Neuronal stem cell (in vitro differentiated cells): ENCODE data around the gene KBTBD4.
"Not testable (repeated sequence)": the region's sequence is repeated elsewhere in the genome, so short reads cannot be mapped to it uniquely, and the experiment has no call there.

Experiments used
- DNase-seq: peaks from one replicate; pipeline ENCODE4 v3.0.0-alpha.2; 2013; ENCODE audit warnings: low spot score
- H2AFZ ChIP-seq: one replicate; pipeline ENCODE4 v1.6.1; 2013; ENCODE audit warnings: mild to moderate bottlenecking, low read length, inconsistent platforms
- H2AK5ac ChIP-seq: 2 replicates; pipeline ENCODE4 v1.6.1; 2013; ENCODE audit warnings: low read depth, mild to moderate bottlenecking, inconsistent platforms, low read length, moderate library complexity, mixed read lengths
- H2BK120ac ChIP-seq: 2 replicates; pipeline ENCODE4 v1.6.1; 2013; ENCODE audit warnings: low read depth, mild to moderate bottlenecking, inconsistent platforms, low read length, moderate library complexity, mixed read lengths
- H2BK12ac ChIP-seq: one replicate; pipeline ENCODE4 v1.6.1; 2013; ENCODE audit warnings: low read length, inconsistent platforms
- H2BK15ac ChIP-seq: 2 replicates; pipeline ENCODE4 v1.6.1; 2013; ENCODE audit warnings: mild to moderate bottlenecking, low read length, inconsistent platforms, mixed read lengths
- H2BK5ac ChIP-seq: one replicate; pipeline ENCODE4 v1.6.1; 2013; ENCODE audit warnings: inconsistent platforms, mild to moderate bottlenecking, low read length, moderate library complexity
- H3K14ac ChIP-seq: one replicate; pipeline ENCODE4 v1.6.1; 2013; ENCODE audit warnings: low read length, inconsistent platforms
- H3K18ac ChIP-seq: 2 replicates; pipeline ENCODE4 v1.6.1; 2013; ENCODE audit warnings: low read length, inconsistent platforms
- H3K23ac ChIP-seq: 2 replicates; pipeline ENCODE4 v1.6.1; 2013; ENCODE audit warnings: low read depth, mild to moderate bottlenecking, mixed read lengths, low read length, inconsistent platforms; ENCODE audit not compliant: poor library complexity
- H3K27ac ChIP-seq: replicated peaks from 3 replicates; pipeline ENCODE4 v1.5.1; 2013; ENCODE audit warnings: low read length, inconsistent platforms
- H3K27me3 ChIP-seq, 3 experiments: 2 replicates each; pipeline ENCODE4 v1.6.1; 2013; ENCODE audit warnings: low read length in 3 of 3, mild to moderate bottlenecking in 2 of 3, inconsistent platforms in 1 of 3, low read depth in 1 of 3, mixed read lengths in 1 of 3, moderate library complexity in 1 of 3; ENCODE audit not compliant: control insufficient read depth in 3 of 3, insufficient read depth in 3 of 3
- H3K36me3 ChIP-seq, 2 donors: replicated peaks in 1 of 2; 2 replicates each; pipeline ENCODE4 v1.6.1; 2013; ENCODE audit warnings: low read length in 2 of 2; ENCODE audit not compliant: control insufficient read depth in 2 of 2, insufficient read depth in 2 of 2
- H3K4ac ChIP-seq: 2 replicates; pipeline ENCODE4 v1.6.1; 2013; ENCODE audit warnings: inconsistent platforms, mild to moderate bottlenecking, low read length, moderate library complexity
- H3K4me1 ChIP-seq, 2 donors: 1 replicate in 1 of 2; 2 replicates in 1 of 2; pipeline ENCODE4 v1.6.1; 2013; ENCODE audit warnings: low read length in 2 of 2, low read depth in 1 of 2; ENCODE audit not compliant: control insufficient read depth in 2 of 2, insufficient read depth in 1 of 2
- H3K4me2 ChIP-seq: one replicate; pipeline ENCODE4 v1.6.1; 2013; ENCODE audit warnings: mild to moderate bottlenecking, low read length, inconsistent platforms; ENCODE audit not compliant: insufficient read depth, poor library complexity, severe bottlenecking
- H3K4me3 ChIP-seq, 2 donors: 2 replicates each; pipeline ENCODE4 v1.5.1; 2013; ENCODE audit warnings: low read length in 2 of 2, mild to moderate bottlenecking in 2 of 2, inconsistent platforms in 1 of 2, moderate library complexity in 1 of 2
- H3K79me1 ChIP-seq: one replicate; pipeline ENCODE4 v1.6.1; 2013; ENCODE audit warnings: low read depth, mild to moderate bottlenecking, inconsistent platforms, low read length, moderate library complexity
- H3K9ac ChIP-seq: one replicate; pipeline ENCODE4 v1.6.1; 2013; ENCODE audit warnings: mild to moderate bottlenecking, low read depth, low read length, inconsistent platforms; ENCODE audit not compliant: poor library complexity
- H3K9me3 ChIP-seq, 2 donors: replicated peaks in 1 of 2; 2 replicates each; pipeline versions ENCODE3 to v1.6.1; 2013; ENCODE audit warnings: low read length in 2 of 2, mild to moderate bottlenecking in 2 of 2, inconsistent platforms in 1 of 2, low read depth in 1 of 2, mixed read lengths in 1 of 2, moderate library complexity in 1 of 2; ENCODE audit not compliant: control insufficient read depth in 2 of 2, insufficient read depth in 1 of 2
- H4K8ac ChIP-seq: one replicate; pipeline ENCODE4 v1.6.1; 2013; ENCODE audit warnings: low read depth, mild to moderate bottlenecking, inconsistent platforms, low read length, moderate library complexity
- H4K91ac ChIP-seq: one replicate; pipeline ENCODE4 v1.6.1; 2013; ENCODE audit warnings: low read length, low read depth, mild to moderate bottlenecking, inconsistent platforms; ENCODE audit not compliant: poor library complexity
- WGBS, 2 donors: extraction: QIAGEN DNeasy Blood & Tissue Kit; methylation state at CpG; one replicate each; pipeline ENCODE4 v1.1.7; 2013; ENCODE audit warnings: missing lambda C conversion rate in 2 of 2, mixed read lengths in 1 of 2; ENCODE audit not compliant: insufficient read length in 2 of 2, insufficient replicate concordance in 1 of 2; ENCODE audit errors: extremely low coverage in 2 of 2; 5-methylcytosine and 5-hydroxymethylcytosine counted together

KBTBD4 gene

GRCh38 chr11:47527186-47527585, 51.6 kb downstream of the KBTBD4 start:
- Histone ChIP-seq H3K14ac (no peak overlapping the region), H3K4ac (no peak overlapping the region), H3K36me3 (peaks cover 0 to 43% of the 10 kb centered on the region in 2 donors), H3K27ac (no peak overlapping the region), H2BK12ac (no peak overlapping the region), H3K27me3 (no peaks in the 10 kb centered on the region), H2BK120ac (no peak overlapping the region), H3K79me1 (peaks cover 3% of the 10 kb centered on the region), H3K4me1 (peaks cover 18 to 26% of the 10 kb centered on the region in 2 donors), H3K18ac (no peak overlapping the region), H2BK5ac (no peak overlapping the region), H3K4me3 (no peak overlapping the region), H2AK5ac (no peak overlapping the region), H3K9ac (no peak overlapping the region), H4K91ac (no peak overlapping the region), H2BK15ac (no peak overlapping the region), H4K8ac (no peak overlapping the region), H3K23ac (no peak overlapping the region), H3K9me3 (no peaks in the 10 kb centered on the region), H2AFZ (no peak overlapping the region), H3K4me2 (no peak overlapping the region)
- DNase-seq = no peak
- no CpG with 5 or more reads among the region's 6 CpGs for WGBS, 2 donors

- not testable (repeated sequence) for H3K9ac ChIP-seq, H3K4me2 ChIP-seq, H3K4me3 ChIP-seq, H3K18ac ChIP-seq, H3K23ac ChIP-seq, H4K91ac ChIP-seq, H3K27me3 ChIP-seq, H3K9me3 ChIP-seq, H3K79me1 ChIP-seq, H2BK5ac ChIP-seq, H3K4ac ChIP-seq, H2BK120ac ChIP-seq, H4K8ac ChIP-seq, H2BK15ac ChIP-seq, H2BK12ac ChIP-seq, H3K14ac ChIP-seq, H3K27ac ChIP-seq, DNase-seq, H2AFZ ChIP-seq, H2AK5ac ChIP-seq
- no CpG with 5 or more reads among the region's 9 CpGs for WGBS, 2 donors
- Histone ChIP-seq H3K4me1 (peaks cover 18 to 25% of the 10 kb centered on the region in 2 donors), H3K36me3 (peaks cover 0 to 39% of the 10 kb centered on the region in 2 donors)
These were observed 52.7 kb downstream of the KBTBD4 start for GRCh38 chr11:47526032-47526431.

GRCh38 chr11:47524291-47524874, 54.4 kb downstream of the KBTBD4 start:
- H3K14ac ChIP-seq = no peak overlapping the region
- H3K79me1 ChIP-seq = no peaks in the 10 kb centered on the region
- no peak overlapping the region for H3K4ac ChIP-seq
- H3K27me3 ChIP-seq = no peaks in the 10 kb centered on the region
- H2BK12ac ChIP-seq = no peak overlapping the region
- H3K4me3 ChIP-seq = no peak overlapping the region
- DNase-seq = no peak
- H2BK15ac ChIP-seq = no peak overlapping the region
- H3K27ac ChIP-seq = peak overlapping the region; percentile 44
- peak overlapping the region; percentile 20 for H3K18ac ChIP-seq
- no peak overlapping the region for H2BK5ac ChIP-seq
- no peak overlapping the region for H2AK5ac ChIP-seq
- H3K9me3 ChIP-seq = no peaks in the 10 kb centered on the region
- no CpG with 5 or more reads among the region's 9 CpGs for WGBS, 2 donors
- no peak overlapping the region for H3K23ac ChIP-seq
- H2AFZ ChIP-seq = no peak overlapping the region
- peaks cover 18 to 25% of the 10 kb centered on the region in 2 donors for H3K4me1 ChIP-seq
- peaks cover 0 to 23% of the 10 kb centered on the region in 2 donors for H3K36me3 ChIP-seq
- H4K91ac ChIP-seq = no peak overlapping the region
- H2BK120ac ChIP-seq = no peak overlapping the region
- H3K9ac ChIP-seq = no peak overlapping the region
- H3K4me2 ChIP-seq = no peak overlapping the region
- no peak overlapping the region for H4K8ac ChIP-seq

GRCh38 chr11:47523490-47524225, 55.1 kb downstream of the KBTBD4 start:
- H3K9ac ChIP-seq = no peak overlapping the region
- no peak overlapping the region for H3K27ac ChIP-seq
- no peak overlapping the region for H3K4ac ChIP-seq
- H3K18ac ChIP-seq = no peak overlapping the region
- no peak overlapping the region for H3K4me2 ChIP-seq
- no peak overlapping the region for H2AK5ac ChIP-seq
- H3K14ac ChIP-seq = no peak overlapping the region
- H3K36me3 ChIP-seq = peaks cover 0 to 21% of the 10 kb centered on the region in 2 donors
- peaks cover 18 to 25% of the 10 kb centered on the region in 2 donors for H3K4me1 ChIP-seq
- no peak overlapping the region for H3K23ac ChIP-seq
- no peaks in the 10 kb centered on the region for H3K27me3 ChIP-seq
- no peak overlapping the region for H2BK12ac ChIP-seq
- no peak overlapping the region for H2BK5ac ChIP-seq
- H3K9me3 ChIP-seq = no peaks in the 10 kb centered on the region
- H2AFZ ChIP-seq = no peak overlapping the region
- no peak for DNase-seq
- H4K91ac ChIP-seq = no peak overlapping the region
- H4K8ac ChIP-seq = no peak overlapping the region
- no peaks in the 10 kb centered on the region for H3K79me1 ChIP-seq
- no peak overlapping the region for H3K4me3 ChIP-seq
- no peak overlapping the region for H2BK120ac ChIP-seq
- H2BK15ac ChIP-seq = no peak overlapping the region
- WGBS, 2 donors = no CpG with 5 or more reads among the region's 3 CpGs
